Neural cell (in vitro differentiated cells): ENCODE measurements around the gene OGT.

ENCODE experiments used
- EP300 ChIP-seq: fragments of 450-650 bp; conservative IDR thresholded peaks from 2 replicates; pipeline ENCODE4 v1.6.1; 2014; ENCODE audit warnings: antibody characterized with exemption, mild to moderate bottlenecking, moderate library complexity; ENCODE audit not compliant: poor library complexity, severe bottlenecking
- EZH2 ChIP-seq: fragments of 200-600, 300-800 bp; shearing (Covaris generic), sonication (generic); IDR thresholded peaks from 2 replicates; pipeline ENCODE4 v1.6.1; 2014; ENCODE audit warnings: antibody characterized with exemption, low read length, borderline replicate concordance, mild to moderate bottlenecking; ENCODE audit not compliant: insufficient read depth, poor library complexity, severe bottlenecking
- RAD21 ChIP-seq: fragments of 450-650 bp; conservative IDR thresholded peaks from 2 replicates; pipeline ENCODE4 v1.6.1; 2014; ENCODE audit warnings: antibody characterized with exemption, mild to moderate bottlenecking, moderate library complexity
- SMC3 ChIP-seq: fragments of 450-650 bp; conservative IDR thresholded peaks from 2 replicates; pipeline ENCODE4 v1.6.1; 2014; ENCODE audit warnings: antibody characterized with exemption, mild to moderate bottlenecking, moderate library complexity; ENCODE audit not compliant: poor library complexity
- TAF1 ChIP-seq: IDR thresholded peaks from 2 replicates; pipeline ENCODE4 v1.6.1; 2012; ENCODE audit warnings: low read depth
- TF ChIP-seq, protein P1 (sequence below): IDR thresholded peaks from 2 replicates; pipeline ENCODE4 v1.6.1; 2012; ENCODE audit warnings: borderline replicate concordance
- TF ChIP-seq, protein P2 (sequence below): fragments of 450-650 bp; IDR thresholded peaks from 2 replicates; pipeline ENCODE4 v1.5.1; 2014; ENCODE audit warnings: antibody characterized with exemption, mild to moderate bottlenecking, moderate library complexity; ENCODE audit not compliant: poor library complexity, severe bottlenecking

DNA sequence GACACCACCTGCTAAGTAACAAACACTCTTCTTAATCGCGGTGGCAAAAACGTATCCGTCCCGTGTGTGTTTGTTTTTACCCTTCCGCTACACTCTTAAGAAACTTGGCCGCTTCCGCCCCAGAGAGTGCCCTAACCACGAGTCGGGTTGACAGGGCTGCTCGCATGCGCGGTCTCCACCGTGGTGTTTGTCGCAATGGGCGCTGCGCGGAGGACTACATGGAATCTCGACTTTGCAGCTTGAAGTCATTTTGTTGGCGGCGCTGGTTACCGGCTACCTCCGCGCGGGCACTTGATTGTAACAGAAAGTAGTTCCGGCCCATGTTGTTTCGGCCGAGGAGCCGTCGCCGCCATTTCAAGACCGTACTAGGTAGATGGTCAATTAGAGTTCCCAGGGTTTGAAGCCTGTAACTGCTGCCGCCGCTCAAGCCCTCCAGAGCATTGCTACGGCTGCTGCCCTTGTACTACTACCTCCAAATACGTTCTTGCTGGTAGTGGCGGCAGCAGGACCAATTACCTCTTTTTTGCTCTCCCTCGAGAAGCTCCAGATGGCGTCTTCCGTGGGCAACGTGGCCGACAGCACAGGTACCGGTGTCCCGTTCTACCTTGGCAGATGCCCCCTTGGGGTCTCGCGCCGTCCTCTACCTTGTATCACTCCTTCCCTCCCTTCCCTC lies at the start of gene OGT:
- TF ChIP-seq, protein P1, sequence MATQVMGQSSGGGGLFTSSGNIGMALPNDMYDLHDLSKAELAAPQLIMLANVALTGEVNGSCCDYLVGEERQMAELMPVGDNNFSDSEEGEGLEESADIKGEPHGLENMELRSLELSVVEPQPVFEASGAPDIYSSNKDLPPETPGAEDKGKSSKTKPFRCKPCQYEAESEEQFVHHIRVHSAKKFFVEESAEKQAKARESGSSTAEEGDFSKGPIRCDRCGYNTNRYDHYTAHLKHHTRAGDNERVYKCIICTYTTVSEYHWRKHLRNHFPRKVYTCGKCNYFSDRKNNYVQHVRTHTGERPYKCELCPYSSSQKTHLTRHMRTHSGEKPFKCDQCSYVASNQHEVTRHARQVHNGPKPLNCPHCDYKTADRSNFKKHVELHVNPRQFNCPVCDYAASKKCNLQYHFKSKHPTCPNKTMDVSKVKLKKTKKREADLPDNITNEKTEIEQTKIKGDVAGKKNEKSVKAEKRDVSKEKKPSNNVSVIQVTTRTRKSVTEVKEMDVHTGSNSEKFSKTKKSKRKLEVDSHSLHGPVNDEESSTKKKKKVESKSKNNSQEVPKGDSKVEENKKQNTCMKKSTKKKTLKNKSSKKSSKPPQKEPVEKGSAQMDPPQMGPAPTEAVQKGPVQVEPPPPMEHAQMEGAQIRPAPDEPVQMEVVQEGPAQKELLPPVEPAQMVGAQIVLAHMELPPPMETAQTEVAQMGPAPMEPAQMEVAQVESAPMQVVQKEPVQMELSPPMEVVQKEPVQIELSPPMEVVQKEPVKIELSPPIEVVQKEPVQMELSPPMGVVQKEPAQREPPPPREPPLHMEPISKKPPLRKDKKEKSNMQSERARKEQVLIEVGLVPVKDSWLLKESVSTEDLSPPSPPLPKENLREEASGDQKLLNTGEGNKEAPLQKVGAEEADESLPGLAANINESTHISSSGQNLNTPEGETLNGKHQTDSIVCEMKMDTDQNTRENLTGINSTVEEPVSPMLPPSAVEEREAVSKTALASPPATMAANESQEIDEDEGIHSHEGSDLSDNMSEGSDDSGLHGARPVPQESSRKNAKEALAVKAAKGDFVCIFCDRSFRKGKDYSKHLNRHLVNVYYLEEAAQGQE: peak; percentile 66
- TF ChIP-seq, protein P2, sequence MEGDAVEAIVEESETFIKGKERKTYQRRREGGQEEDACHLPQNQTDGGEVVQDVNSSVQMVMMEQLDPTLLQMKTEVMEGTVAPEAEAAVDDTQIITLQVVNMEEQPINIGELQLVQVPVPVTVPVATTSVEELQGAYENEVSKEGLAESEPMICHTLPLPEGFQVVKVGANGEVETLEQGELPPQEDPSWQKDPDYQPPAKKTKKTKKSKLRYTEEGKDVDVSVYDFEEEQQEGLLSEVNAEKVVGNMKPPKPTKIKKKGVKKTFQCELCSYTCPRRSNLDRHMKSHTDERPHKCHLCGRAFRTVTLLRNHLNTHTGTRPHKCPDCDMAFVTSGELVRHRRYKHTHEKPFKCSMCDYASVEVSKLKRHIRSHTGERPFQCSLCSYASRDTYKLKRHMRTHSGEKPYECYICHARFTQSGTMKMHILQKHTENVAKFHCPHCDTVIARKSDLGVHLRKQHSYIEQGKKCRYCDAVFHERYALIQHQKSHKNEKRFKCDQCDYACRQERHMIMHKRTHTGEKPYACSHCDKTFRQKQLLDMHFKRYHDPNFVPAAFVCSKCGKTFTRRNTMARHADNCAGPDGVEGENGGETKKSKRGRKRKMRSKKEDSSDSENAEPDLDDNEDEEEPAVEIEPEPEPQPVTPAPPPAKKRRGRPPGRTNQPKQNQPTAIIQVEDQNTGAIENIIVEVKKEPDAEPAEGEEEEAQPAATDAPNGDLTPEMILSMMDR: no peak
- no peak for TF ChIP-seq EZH2
- peak; percentile 68 for TF ChIP-seq TAF1
- no peak for TF ChIP-seq SMC3
- TF ChIP-seq RAD21: no peak
- TF ChIP-seq EP300: peak; percentile 27
